HG03159 (cell line): ENCODE data around the gene BZW1.
"Not testable (repeated sequence)": the region's sequence is repeated elsewhere in the genome, so short reads cannot be mapped to it uniquely, and the experiment has no call there.

ENCODE experiments used
- ATAC-seq: cut with Tn5 transposase; IDR thresholded peaks from one replicate; pipeline ENCODE4 v1.9.1; 2021; ENCODE audit warnings: mild to moderate bottlenecking, moderate library complexity; ENCODE audit not compliant: unreplicated experiment

Gene BZW1

GRCh38 chr2:200790185-200790584, 21.5 kb upstream of the BZW1 start:
- no peak for ATAC-seq

- ATAC-seq = no peak
Measured at GRCh38 chr2:200791905-200792304, 19.8 kb upstream of the BZW1 start.

- no peak for ATAC-seq
Measured at GRCh38 chr2:200794143-200794542, 17.6 kb upstream of the BZW1 start.

GRCh38 chr2:200795028-200795440, 16.7 kb upstream of the BZW1 start:
- ATAC-seq = no peak

GRCh38 chr2:200796561-200796960, 15.1 kb upstream of the BZW1 start:
- ATAC-seq = no peak

GRCh38 chr2:200797242-200797770, 14.4 kb upstream of the BZW1 start:
- ATAC-seq = no peak

GRCh38 chr2:200798514-200798913, 13.2 kb upstream of the BZW1 start:
- ATAC-seq = no peak

GRCh38 chr2:200800458-200800857, 11.3 kb upstream of the BZW1 start:
- no peak for ATAC-seq

- not testable (repeated sequence) for ATAC-seq
Measured at GRCh38 chr2:200801431-200801830, 10.3 kb upstream of the BZW1 start.

- no peak for ATAC-seq
Measured at GRCh38 chr2:200809506-200810251, 2.0 kb upstream of the BZW1 start.

GRCh38 chr2:200810252-200810997, 1.3 kb upstream of the BZW1 start:
- ATAC-seq = no peak

GRCh38 chr2:200810998-200811332, 745 bp upstream of the BZW1 start:
- ATAC-seq = no peak

GRCh38 chr2:200812122-200813022, 662 bp downstream of the BZW1 start:
- peak; percentile 30 for ATAC-seq

GRCh38 chr2:200814276-200814815, 2.6 kb downstream of the BZW1 start:
- ATAC-seq = no peak

GRCh38 chr2:200814917-200815316, 3.2 kb downstream of the BZW1 start:
- ATAC-seq = no peak

- ATAC-seq = not testable (repeated sequence)
Measured at GRCh38 chr2:200818732-200819131, 7.0 kb downstream of the BZW1 start.

- ATAC-seq = no peak
Measured at GRCh38 chr2:200820573-200821234, 9.0 kb downstream of the BZW1 start.

- ATAC-seq = no peak
Measured at GRCh38 chr2:200821686-200822245, 10.1 kb downstream of the BZW1 start.

- ATAC-seq = no peak
Measured at GRCh38 chr2:200828104-200828503, 16.4 kb downstream of the BZW1 start.
